A673 (cell line): Measurements from ENCODE around the gene ATP13A4. TPM values are rescaled to one million over a fixed set of nuclear protein-coding genes. Genes with fewer than 3 reads are reported as not detected.

ENCODE experiments used
- BruUV-seq: library from RNA; stranded (reverse); fragments of 400-500 nt; replicated peaks from 2 replicates; lab custom pipeline; 2021; lab: Mats Ljungman, UMichigan
- CTCF ChIA-PET: fragments of 300-600 bp; sonication (Branson Sonifier 250); formaldehyde crosslinking; loops from one replicate; lab custom pipeline; 2022; ENCODE audit warnings: antibody characterized with exemption; lab: Charles Lee
- POLR2A ChIA-PET: fragments of 300-600 bp; sonication (Branson Sonifier 250); formaldehyde crosslinking; loops from one replicate; lab custom pipeline; 2022; ENCODE audit warnings: antibody characterized with exemption; ENCODE audit not compliant: low non-redundant PET; lab: Charles Lee
- DNase-seq: peaks from one replicate; pipeline ENCODE4 v3.0.0-alpha.2; 2015; ENCODE audit warnings: low spot score
- H3K27ac ChIP-seq: fragments of 200-600 bp; sonication (generic); 2 replicates; pipeline ENCODE4 v1.5.1; 2016; ENCODE audit warnings: mixed run types, low read depth, mild to moderate bottlenecking, mixed read lengths, antibody characterized with exemption, low read length; ENCODE audit not compliant: poor library complexity, severe bottlenecking
- H3K27me3 ChIP-seq: fragments of 200-600 bp; sonication (generic); replicated peaks from 2 replicates; pipeline ENCODE4 v1.6.1; 2017; ENCODE audit warnings: mixed run types, low read depth, mild to moderate bottlenecking, mixed read lengths, antibody characterized with exemption, low read length; ENCODE audit not compliant: insufficient read depth, poor library complexity
- H3K36me3 ChIP-seq: fragments of 200-600 bp; sonication (generic); 2 replicates; pipeline ENCODE4 v1.6.1; 2016; ENCODE audit warnings: mixed run types, mild to moderate bottlenecking, mixed read lengths, antibody characterized with exemption, low read length; ENCODE audit not compliant: insufficient read depth, poor library complexity, severe bottlenecking
- H3K4me1 ChIP-seq: fragments of 200-600 bp; sonication (generic); 2 replicates; pipeline ENCODE4 v1.6.1; 2017; ENCODE audit warnings: mixed run types, mild to moderate bottlenecking, mixed read lengths, antibody characterized with exemption, low read length; ENCODE audit not compliant: insufficient read depth, poor library complexity, severe bottlenecking
- H3K4me3 ChIP-seq: fragments of 200-600 bp; sonication (generic); 2 replicates; pipeline ENCODE4 v1.5.1; 2016; ENCODE audit warnings: low read depth, mixed run types, mild to moderate bottlenecking, mixed read lengths, low read length; ENCODE audit not compliant: poor library complexity, severe bottlenecking
- H3K9me3 ChIP-seq: fragments of 200-600 bp; sonication (generic); 2 replicates; pipeline ENCODE4 v1.6.1; 2016; ENCODE audit warnings: mixed run types, low read depth, mild to moderate bottlenecking, mixed read lengths, antibody characterized with exemption, low read length; ENCODE audit not compliant: poor library complexity, severe bottlenecking
- CTCF ChIP-seq: fragments of 300-800, 200-600 bp; sonication (generic); conservative IDR thresholded peaks from 2 replicates; pipeline ENCODE4 v1.5.1; 2017; ENCODE audit warnings: low read depth, mild to moderate bottlenecking, antibody characterized with exemption, low read length, moderate library complexity, mixed read lengths
- EZH2 ChIP-seq: fragments of 200-600 bp; sonication (generic); IDR thresholded peaks from 2 replicates; pipeline ENCODE4 v1.6.1; 2017; ENCODE audit warnings: borderline replicate concordance, low read depth, mild to moderate bottlenecking, mixed read lengths, antibody characterized with exemption, low read length; ENCODE audit not compliant: poor library complexity, severe bottlenecking
- intact Hi-C: fragments of 100-400 bp; cut with micrococcal nuclease; formaldehyde crosslinking; loops from one replicate; pipeline ENCODE4 v1.10.0; 2022; ENCODE audit not compliant: unreplicated experiment
- total RNA-seq: library from RNA; stranded (reverse); gene quantifications from 2 replicates; pipeline ENCODE4 v1.2.3, GENCODE V29; 2021

The ATP13A4 gene
- total RNA-seq, 1 experiment from 2014 or later = not detected

GRCh38 chr3:193489949-193490348 lies 64.7 kb downstream of the ATP13A4 start:
- POLR2A ChIA-PET = no interaction called here
- DNase-seq = no peak
- H3K27ac ChIP-seq = no peak overlapping the region
- TF ChIP-seq CTCF = no peak
- TF ChIP-seq EZH2 = no peak
- H3K36me3 ChIP-seq = no peaks in the 10 kb centered on the region
- CTCF ChIA-PET = no interaction called here
- intact Hi-C loops = no loop called here
- no peaks in the 10 kb centered on the region for H3K4me1 ChIP-seq
- H3K27me3 ChIP-seq = peaks cover 5% of the 10 kb centered on the region
- no peak overlapping the region for H3K4me3 ChIP-seq
- BruUV-seq = no TSS peak
- H3K9me3 ChIP-seq = no peaks in the 10 kb centered on the region

- no TSS peak for BruUV-seq
- POLR2A ChIA-PET = no interaction called here
- CTCF ChIA-PET = no interaction called here
- Histone ChIP-seq H3K27me3 (peaks cover 5% of the 10 kb centered on the region), H3K4me1 (no peaks in the 10 kb centered on the region), H3K9me3 (no peaks in the 10 kb centered on the region), H3K36me3 (no peaks in the 10 kb centered on the region), H3K4me3 (no peak overlapping the region), H3K27ac (no peak overlapping the region)
- DNase-seq = no peak
- intact Hi-C loops = no loop called here
- no peak for TF ChIP-seq CTCF
- no peak for TF ChIP-seq EZH2
These were observed 66.0 kb downstream of the ATP13A4 start for GRCh38 chr3:193488741-193489140.

- Histone ChIP-seq H3K4me3 (no peak overlapping the region), H3K27me3 (peaks cover 5% of the 10 kb centered on the region), H3K9me3 (no peaks in the 10 kb centered on the region), H3K27ac (no peak overlapping the region), H3K36me3 (no peaks in the 10 kb centered on the region), H3K4me1 (no peaks in the 10 kb centered on the region)
- DNase-seq = no peak
- TF ChIP-seq CTCF = no peak
- no peak for TF ChIP-seq EZH2
- POLR2A ChIA-PET = no interaction called here
- CTCF ChIA-PET = no interaction called here
- BruUV-seq = no TSS peak
- intact Hi-C loops = no loop called here
These were observed 70.6 kb downstream of the ATP13A4 start for GRCh38 chr3:193483988-193484539.
